PC-9 (cell line): ENCODE measurements around the gene NCAPG. TPM values are rescaled to one million over a fixed set of nuclear protein-coding genes. Genes with fewer than 3 reads are reported as not detected.

Experiments used
- BruUV-seq: library from RNA; stranded (reverse); fragments of 400-500 nt; replicated peaks from 2 replicates; lab custom pipeline; 2021; lab: Mats Ljungman, UMichigan
- CTCF ChIA-PET: fragments of 300-600 bp; sonication (Branson Sonifier 250); formaldehyde crosslinking; loops from one replicate; lab custom pipeline; 2022; ENCODE audit warnings: antibody characterized with exemption; lab: Charles Lee
- POLR2A ChIA-PET: fragments of 300-600 bp; sonication (Branson Sonifier 250); formaldehyde crosslinking; loops from one replicate; lab custom pipeline; 2022; ENCODE audit warnings: antibody characterized with exemption; ENCODE audit not compliant: unreplicated experiment; lab: Charles Lee
- DNase-seq, 2 experiments: peaks; one replicate each; pipeline versions ENCODE4 v3.0.0 to v3.0.0-alpha.2; 2015 to 2022; ENCODE audit warnings: mixed read lengths in 1 of 2
- H2AFZ ChIP-seq: fragments of 200-600 bp; sonication (generic); 2 replicates; pipeline ENCODE4 v1.8.1; 2017; ENCODE audit warnings: antibody characterized with exemption
- H3F3A ChIP-seq: fragments of 200-600 bp; sonication (generic); 2 replicates; pipeline ENCODE4 v1.8.1; 2017; ENCODE audit warnings: antibody characterized with exemption, mild to moderate bottlenecking, low read depth; ENCODE audit not compliant: insufficient read depth
- H3K27ac ChIP-seq: fragments of 200-600 bp; sonication (generic); 2 replicates; pipeline ENCODE4 v1.6.1; 2016; ENCODE audit warnings: mixed run types
- H3K27me3 ChIP-seq: fragments of 200-600 bp; sonication (generic); 2 replicates; pipeline ENCODE4 v1.6.1; 2016; ENCODE audit warnings: low read depth, mixed run types; ENCODE audit not compliant: insufficient read depth
- H3K36me3 ChIP-seq: fragments of 200-600 bp; sonication (generic); 2 replicates; pipeline ENCODE4 v1.6.1; 2016; ENCODE audit warnings: low read depth, mixed run types
- H3K4me1 ChIP-seq: fragments of 200-600 bp; sonication (generic); replicated peaks from 2 replicates; pipeline ENCODE4 v1.6.1; 2016; ENCODE audit warnings: mixed run types; ENCODE audit not compliant: insufficient read depth
- H3K4me2 ChIP-seq: fragments of 200-600 bp; sonication (generic); 2 replicates; pipeline ENCODE4 v1.6.1; 2017; ENCODE audit warnings: mixed run types
- H3K4me3 ChIP-seq: fragments of 200-600 bp; sonication (generic); 2 replicates; pipeline ENCODE4 v1.6.1; 2016; ENCODE audit warnings: mixed run types
- H3K79me2 ChIP-seq: fragments of 200-600 bp; sonication (generic); 2 replicates; pipeline ENCODE4 v1.6.1; 2017; ENCODE audit warnings: low read depth, mixed run types
- H3K9me2 ChIP-seq: fragments of 200-600 bp; sonication (generic); 2 replicates; pipeline ENCODE4 v1.8.1; 2017; ENCODE audit warnings: mild to moderate bottlenecking; ENCODE audit not compliant: insufficient read depth
- H3K9me3 ChIP-seq: fragments of 200-600 bp; sonication (generic); 2 replicates; pipeline ENCODE4 v1.8.1; 2016; ENCODE audit warnings: low read depth; ENCODE audit not compliant: insufficient read depth
- H4K20me1 ChIP-seq: fragments of 200-600 bp; sonication (generic); 2 replicates; pipeline ENCODE4 v1.8.1; 2017; ENCODE audit not compliant: insufficient read depth
- CTCF ChIP-seq: fragments of 200-600 bp; sonication (generic); conservative IDR thresholded peaks from 2 replicates; pipeline ENCODE4 v1.6.1; 2017; ENCODE audit warnings: mixed run types, antibody characterized with exemption, mild to moderate bottlenecking, moderate library complexity
- EZH2 ChIP-seq: fragments of 200-600 bp; sonication (generic); IDR thresholded peaks from 2 replicates; pipeline ENCODE4 v1.8.0; 2017; ENCODE audit warnings: antibody characterized with exemption, low read depth
- intact Hi-C: fragments of 100-400 bp; cut with micrococcal nuclease; formaldehyde crosslinking; loops from one replicate; pipeline ENCODE4 v1.10.0; 2022; ENCODE audit not compliant: unreplicated experiment
- total RNA-seq: library from RNA; stranded (reverse); gene quantifications from 2 replicates; pipeline ENCODE4 v1.2.3, GENCODE V29; 2021

The NCAPG gene
- total RNA-seq, 1 experiment from 2014 or later = 53.7 TPM

- Histone ChIP-seq H3K27ac (no peak overlapping the region), H3K9me2 (no peaks in the 10 kb centered on the region), H3K27me3 (no peaks in the 10 kb centered on the region), H3K4me2 (no peak overlapping the region), H3K4me1 (no peaks in the 10 kb centered on the region), H4K20me1 (no peaks in the 10 kb centered on the region), H2AFZ (no peak overlapping the region), H3K4me3 (no peak overlapping the region), H3F3A (no peaks in the 10 kb centered on the region), H3K36me3 (no peaks in the 10 kb centered on the region), H3K79me2 (no peaks in the 10 kb centered on the region), H3K9me3 (no peaks in the 10 kb centered on the region)
- BruUV-seq = no TSS peak
- intact Hi-C loops = no loop called here
- ChIA-PET CTCF (no interaction called here), POLR2A (no interaction called here)
- TF ChIP-seq CTCF = no peak
- TF ChIP-seq EZH2 = no peak
- no peak for DNase-seq
Observed at GRCh38 chr4:17877661-17878060, 66.9 kb downstream of the NCAPG start.

GRCh38 chr4:17884063-17884462 lies 73.3 kb downstream of the NCAPG start:
- Histone ChIP-seq H3K27ac (no peak overlapping the region), H3K4me3 (no peak overlapping the region), H3K27me3 (no peaks in the 10 kb centered on the region), H3K9me3 (no peaks in the 10 kb centered on the region), H3K79me2 (no peaks in the 10 kb centered on the region), H3F3A (no peaks in the 10 kb centered on the region), H2AFZ (no peak overlapping the region), H3K9me2 (no peaks in the 10 kb centered on the region), H3K36me3 (no peaks in the 10 kb centered on the region), H3K4me1 (no peaks in the 10 kb centered on the region), H3K4me2 (no peak overlapping the region), H4K20me1 (no peaks in the 10 kb centered on the region)
- ChIA-PET CTCF (no interaction called here), POLR2A (no interaction called here)
- no peak for DNase-seq
- no TSS peak for BruUV-seq
- intact Hi-C loops = no loop called here
- TF ChIP-seq CTCF (no peak), EZH2 (no peak)

GRCh38 chr4:17884511-17884910 lies 73.7 kb downstream of the NCAPG start:
- ChIA-PET POLR2A (no interaction called here), CTCF (no interaction called here)
- no peaks in the 10 kb centered on the region for H3K79me2 ChIP-seq

More at GRCh38 chr4:17884511-17884910, 73.7 kb downstream of the NCAPG start:
- BruUV-seq = no TSS peak
- H3K9me3 ChIP-seq = no peaks in the 10 kb centered on the region
- no peaks in the 10 kb centered on the region for H3K4me1 ChIP-seq
- no peak overlapping the region for H2AFZ ChIP-seq
- H3K9me2 ChIP-seq = no peaks in the 10 kb centered on the region
- intact Hi-C loops = no loop called here
- no peaks in the 10 kb centered on the region for H3K27me3 ChIP-seq
- no peak for DNase-seq
- TF ChIP-seq EZH2 (no peak), CTCF (no peak)
- no peak overlapping the region for H3K27ac ChIP-seq
- H3F3A ChIP-seq = no peaks in the 10 kb centered on the region
- no peaks in the 10 kb centered on the region for H4K20me1 ChIP-seq
- H3K36me3 ChIP-seq = no peaks in the 10 kb centered on the region
- no peak overlapping the region for H3K4me2 ChIP-seq
- H3K4me3 ChIP-seq = no peak overlapping the region
